ENCODE results near the gene ADAMTS10. TPM values are rescaled to one million over a fixed set of nuclear protein-coding genes. Genes with fewer than 3 reads are reported as not detected.

ADAMTS10 gene
- total RNA-seq, 1 experiment from 2014 or later: 10.2 TPM

GRCh38 chr19:8610936-8611300 is 403 bp upstream of the ADAMTS10 start:
- intact Hi-C loops (cut with micrococcal nuclease): no loop called here
- H3K9ac ChIP-seq (ENCODE audit: low read length): peak overlapping the region; percentile 73
- ATAC-seq: no peak
- no peak overlapping the region for H3K27ac ChIP-seq (ENCODE audit: low read depth, low read length)
- POLR2A ChIA-PET: no interaction called here
- H3K4me3 ChIP-seq (replicated peaks in 1 of 2; ENCODE audit: low read depth in 1 of 2, low read length in 2 of 2): peak overlapping the region in 1 of 2 experiments; percentile 79; a peak in 1 of 4 replicates
- no peaks in the 10 kb centered on the region for H4K20me1 ChIP-seq (ENCODE audit: insufficient read depth)
- H3K4me2 ChIP-seq (ENCODE audit: low read length): peak overlapping the region; percentile 97
- TF ChIP-seq FOSL1 (IDR thresholded peaks at IDR 0.05; ENCODE audit: low read depth) (no peak), POLR2A (IDR thresholded peaks at IDR 0.05; ENCODE audit: borderline replicate concordance, extremely low read depth, insufficient read depth, insufficient read length) (no peak), SP1 (IDR thresholded peaks at IDR 0.05; ENCODE audit: low read depth) (no peak), ATF3 (IDR thresholded peaks at IDR 0.05) (no peak), ZBTB33 (IDR thresholded peaks at IDR 0.05; ENCODE audit: extremely low read depth, insufficient replicate concordance, low read length) (no peak), REST (IDR thresholded peaks at IDR 0.05; ENCODE audit: low read depth) (no peak), TCF7L2 (IDR thresholded peaks at IDR 0.05; ENCODE audit: borderline replicate concordance, extremely low read depth, insufficient read depth, insufficient read length) (no peak), ZFX (IDR thresholded peaks at IDR 0.05) (no peak), EGR1 (IDR thresholded peaks at IDR 0.05; ENCODE audit: low read depth) (no peak), JUND (IDR thresholded peaks at IDR 0.05) (no peak), POLR2AphosphoS5 (IDR thresholded peaks at IDR 0.05; ENCODE audit: low read depth, low read length) (no peak), EZH2phosphoT487 (IDR thresholded peaks at IDR 0.05; ENCODE audit: borderline replicate concordance) (no peak), ELF1 (IDR thresholded peaks at IDR 0.05; ENCODE audit: borderline replicate concordance, low read depth) (no peak)
- H3K9me2 ChIP-seq (ENCODE audit: insufficient read depth): no peaks in the 10 kb centered on the region
- no peaks in the 10 kb centered on the region for H3K79me2 ChIP-seq (ENCODE audit: insufficient read depth, low read length)
- H3K27me3 ChIP-seq (ENCODE audit: insufficient read depth, low read length): no peaks in the 10 kb centered on the region
- RAD21 ChIA-PET (ENCODE audit: low non-redundant PET in 1 of 2, low total read pairs in 2 of 2, uncharacterized antibody in 2 of 2, unreplicated experiment in 2 of 2): no interaction called here
- no TSS peak for BruUV-seq (replicated peaks)
- no peak overlapping the region for H2AFZ ChIP-seq (ENCODE audit: low read depth, low read length, poor library complexity, severe bottlenecking)
- no peaks in the 10 kb centered on the region for H3K9me3 ChIP-seq (ENCODE audit: control insufficient read depth in 1 of 2, insufficient read depth in 1 of 2, low read depth in 1 of 2, low read length in 2 of 2)
- no peak for DNase-seq (ENCODE audit: low read depth, low spot score)
- H3K4me1 ChIP-seq (ENCODE audit: control insufficient read depth in 1 of 2, insufficient read depth in 2 of 2, low read length in 2 of 2): peaks cover 10 to 33% of the 10 kb centered on the region in 2 experiments
- no peaks in the 10 kb centered on the region for H3K36me3 ChIP-seq (ENCODE audit: control insufficient read depth in 1 of 2, insufficient read depth in 2 of 2, low read length in 2 of 2)
- CTCF ChIA-PET: no interaction called here
